ENCODE results near the gene FBXL20. TPM values are rescaled to one million over a fixed set of nuclear protein-coding genes. Genes with fewer than 3 reads are reported as not detected.

The FBXL20 gene
- total RNA-seq, 1 donor from 2014 or later = 13.8 TPM

DNA sequence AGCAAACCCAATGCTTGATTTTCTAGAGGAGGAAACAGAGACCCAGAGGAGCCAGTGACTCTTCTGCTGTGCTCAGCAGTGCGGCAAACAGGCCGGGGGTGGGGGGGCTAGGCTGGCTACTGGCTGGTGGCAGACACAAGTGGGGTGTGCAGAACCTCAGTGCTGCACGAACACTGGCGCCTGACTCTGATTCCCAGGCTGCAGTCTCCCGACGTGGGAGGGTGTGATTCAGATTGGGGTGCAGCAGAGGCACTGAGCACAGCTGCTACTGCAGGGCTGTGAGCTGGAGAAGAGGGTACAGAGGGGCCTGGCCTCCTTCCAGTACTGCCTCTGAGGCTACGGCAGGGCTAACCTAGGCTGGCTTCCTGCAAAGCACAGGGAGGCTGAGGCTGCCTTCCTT, 193.3 kb downstream of the FBXL20 start:
- no peak for DNase-seq (ENCODE audit: low read depth, low spot score)
- Mint-ChIP-seq H3K4me1 (peaks cover 6% of the 10 kb centered on the region), H3K36me3 (ENCODE audit: low read depth) (peaks cover 13% of the 10 kb centered on the region), H3K27ac (ENCODE audit: unreplicated experiment) (no peak overlapping the region), H3K4me3 (no peak overlapping the region), H3K9me3 (no peaks in the 10 kb centered on the region), H3K27me3 (ENCODE audit: low read depth) (peaks cover 61% of the 10 kb centered on the region)
- TF ChIP-seq, protein P1, sequence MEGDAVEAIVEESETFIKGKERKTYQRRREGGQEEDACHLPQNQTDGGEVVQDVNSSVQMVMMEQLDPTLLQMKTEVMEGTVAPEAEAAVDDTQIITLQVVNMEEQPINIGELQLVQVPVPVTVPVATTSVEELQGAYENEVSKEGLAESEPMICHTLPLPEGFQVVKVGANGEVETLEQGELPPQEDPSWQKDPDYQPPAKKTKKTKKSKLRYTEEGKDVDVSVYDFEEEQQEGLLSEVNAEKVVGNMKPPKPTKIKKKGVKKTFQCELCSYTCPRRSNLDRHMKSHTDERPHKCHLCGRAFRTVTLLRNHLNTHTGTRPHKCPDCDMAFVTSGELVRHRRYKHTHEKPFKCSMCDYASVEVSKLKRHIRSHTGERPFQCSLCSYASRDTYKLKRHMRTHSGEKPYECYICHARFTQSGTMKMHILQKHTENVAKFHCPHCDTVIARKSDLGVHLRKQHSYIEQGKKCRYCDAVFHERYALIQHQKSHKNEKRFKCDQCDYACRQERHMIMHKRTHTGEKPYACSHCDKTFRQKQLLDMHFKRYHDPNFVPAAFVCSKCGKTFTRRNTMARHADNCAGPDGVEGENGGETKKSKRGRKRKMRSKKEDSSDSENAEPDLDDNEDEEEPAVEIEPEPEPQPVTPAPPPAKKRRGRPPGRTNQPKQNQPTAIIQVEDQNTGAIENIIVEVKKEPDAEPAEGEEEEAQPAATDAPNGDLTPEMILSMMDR (conservative IDR thresholded peaks at IDR 0.05) = no peak

DNA sequence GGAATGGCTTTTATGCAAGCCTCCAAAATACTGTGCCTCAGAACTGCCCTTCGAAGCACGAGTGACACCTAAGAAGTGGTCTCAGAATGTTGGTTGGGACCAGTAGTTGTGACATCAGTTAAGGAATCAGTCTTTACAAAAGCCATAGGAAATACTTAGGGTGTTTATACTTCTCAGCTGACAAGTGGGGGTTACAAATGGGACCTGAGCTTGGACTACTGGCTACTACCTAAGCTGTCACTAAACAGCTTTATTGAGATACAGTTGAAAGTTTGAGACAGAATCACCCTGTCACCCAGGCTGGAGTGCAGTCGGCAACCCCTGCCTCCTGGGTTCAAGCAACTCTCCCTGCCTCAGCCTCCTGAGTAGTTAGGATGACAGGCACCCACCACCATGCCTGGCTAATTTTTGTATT, 196.3 kb downstream of the FBXL20 start:
- Mint-ChIP-seq H3K4me1 (peaks cover 23% of the 10 kb centered on the region), H3K36me3 (ENCODE audit: low read depth) (peaks cover 25% of the 10 kb centered on the region), H3K9me3 (no peaks in the 10 kb centered on the region), H3K27me3 (ENCODE audit: low read depth) (peaks cover 33% of the 10 kb centered on the region), H3K27ac (ENCODE audit: unreplicated experiment) (no peak overlapping the region), H3K4me3 (peak overlapping the region; percentile 72)
- TF ChIP-seq, protein P1 (conservative IDR thresholded peaks at IDR 0.05) = no peak
- no peak for DNase-seq (ENCODE audit: low read depth, low spot score)

- H3K36me3 Mint-ChIP-seq (ENCODE audit: low read depth) = peaks cover 25% of the 10 kb centered on the region
- DNase-seq (ENCODE audit: low read depth, low spot score) = no peak
- peak overlapping the region; percentile 69 for H3K4me3 Mint-ChIP-seq
- peaks cover 27% of the 10 kb centered on the region for H3K27me3 Mint-ChIP-seq (ENCODE audit: low read depth)
- peaks cover 31% of the 10 kb centered on the region for H3K4me1 Mint-ChIP-seq
- H3K9me3 Mint-ChIP-seq = no peaks in the 10 kb centered on the region
- no peak overlapping the region for H3K27ac Mint-ChIP-seq (ENCODE audit: unreplicated experiment)
- TF ChIP-seq, protein P1 (conservative IDR thresholded peaks at IDR 0.05) = no peak
Measured at GRCh38 chr17:39204245-39204644, 197.2 kb downstream of the FBXL20 start.

Other genes starting within 250 kb of the FBXL20 start
- 0.28 and 0.84 TPM in 2 replicates for gene PLXDC1, start 250.0 kb downstream of the FBXL20 start, total RNA-seq
- gene ARL5C, start 235.5 kb downstream of the FBXL20 start, total RNA-seq = not detected in 2 replicates
- 15.3 and 16.2 TPM in 2 replicates for gene CACNB1, start 204.0 kb downstream of the FBXL20 start, total RNA-seq
- gene RPL19, start 201.3 kb downstream of the FBXL20 start, total RNA-seq = 1,874 and 1,957 TPM in 2 replicates
- gene STAC2, start 175.7 kb downstream of the FBXL20 start, total RNA-seq = 1.0 and 1.2 TPM in 2 replicates
- 63.4 and 65.0 TPM in 2 replicates for gene MED1, start 49.6 kb upstream of the FBXL20 start, total RNA-seq
- gene CDK12, start 59.9 kb upstream of the FBXL20 start, total RNA-seq = 69.1 and 69.8 TPM in 2 replicates
- not detected in 2 replicates for gene NEUROD2, start 206.3 kb upstream of the FBXL20 start, total RNA-seq
- not detected in 2 replicates for gene PPP1R1B, start 225.3 kb upstream of the FBXL20 start, total RNA-seq
- 60.6 and 64.8 TPM in 2 replicates for gene STARD3, start 235.5 kb upstream of the FBXL20 start, total RNA-seq

All from neural crest cell (in vitro differentiated cells).